Panc1 (cell line): ENCODE data around the gene SYT8.

Experiments used
- TF ChIP-seq, protein P1 (sequence below): fragments of 450-650 bp; IDR thresholded peaks from 2 replicates; pipeline ENCODE4 v1.5.1; 2017; ENCODE audit warnings: mild to moderate bottlenecking
- TF ChIP-seq, protein P2 (sequence below), 2 experiments: IDR thresholded peaks; 2 replicates each; pipeline ENCODE4 v1.6.1; 2011 to 2012; ENCODE audit warnings: low read depth in 2 of 2, control low read depth in 1 of 2, low read length in 1 of 2, mild to moderate bottlenecking in 1 of 2, moderate library complexity in 1 of 2; ENCODE audit not compliant: insufficient read depth in 1 of 2

GRCh38 chr11:1830322-1831223 lies 4.2 kb upstream of the SYT8 start:
- TF ChIP-seq, protein P1, sequence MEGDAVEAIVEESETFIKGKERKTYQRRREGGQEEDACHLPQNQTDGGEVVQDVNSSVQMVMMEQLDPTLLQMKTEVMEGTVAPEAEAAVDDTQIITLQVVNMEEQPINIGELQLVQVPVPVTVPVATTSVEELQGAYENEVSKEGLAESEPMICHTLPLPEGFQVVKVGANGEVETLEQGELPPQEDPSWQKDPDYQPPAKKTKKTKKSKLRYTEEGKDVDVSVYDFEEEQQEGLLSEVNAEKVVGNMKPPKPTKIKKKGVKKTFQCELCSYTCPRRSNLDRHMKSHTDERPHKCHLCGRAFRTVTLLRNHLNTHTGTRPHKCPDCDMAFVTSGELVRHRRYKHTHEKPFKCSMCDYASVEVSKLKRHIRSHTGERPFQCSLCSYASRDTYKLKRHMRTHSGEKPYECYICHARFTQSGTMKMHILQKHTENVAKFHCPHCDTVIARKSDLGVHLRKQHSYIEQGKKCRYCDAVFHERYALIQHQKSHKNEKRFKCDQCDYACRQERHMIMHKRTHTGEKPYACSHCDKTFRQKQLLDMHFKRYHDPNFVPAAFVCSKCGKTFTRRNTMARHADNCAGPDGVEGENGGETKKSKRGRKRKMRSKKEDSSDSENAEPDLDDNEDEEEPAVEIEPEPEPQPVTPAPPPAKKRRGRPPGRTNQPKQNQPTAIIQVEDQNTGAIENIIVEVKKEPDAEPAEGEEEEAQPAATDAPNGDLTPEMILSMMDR: no peak
- TF ChIP-seq, protein P2, sequence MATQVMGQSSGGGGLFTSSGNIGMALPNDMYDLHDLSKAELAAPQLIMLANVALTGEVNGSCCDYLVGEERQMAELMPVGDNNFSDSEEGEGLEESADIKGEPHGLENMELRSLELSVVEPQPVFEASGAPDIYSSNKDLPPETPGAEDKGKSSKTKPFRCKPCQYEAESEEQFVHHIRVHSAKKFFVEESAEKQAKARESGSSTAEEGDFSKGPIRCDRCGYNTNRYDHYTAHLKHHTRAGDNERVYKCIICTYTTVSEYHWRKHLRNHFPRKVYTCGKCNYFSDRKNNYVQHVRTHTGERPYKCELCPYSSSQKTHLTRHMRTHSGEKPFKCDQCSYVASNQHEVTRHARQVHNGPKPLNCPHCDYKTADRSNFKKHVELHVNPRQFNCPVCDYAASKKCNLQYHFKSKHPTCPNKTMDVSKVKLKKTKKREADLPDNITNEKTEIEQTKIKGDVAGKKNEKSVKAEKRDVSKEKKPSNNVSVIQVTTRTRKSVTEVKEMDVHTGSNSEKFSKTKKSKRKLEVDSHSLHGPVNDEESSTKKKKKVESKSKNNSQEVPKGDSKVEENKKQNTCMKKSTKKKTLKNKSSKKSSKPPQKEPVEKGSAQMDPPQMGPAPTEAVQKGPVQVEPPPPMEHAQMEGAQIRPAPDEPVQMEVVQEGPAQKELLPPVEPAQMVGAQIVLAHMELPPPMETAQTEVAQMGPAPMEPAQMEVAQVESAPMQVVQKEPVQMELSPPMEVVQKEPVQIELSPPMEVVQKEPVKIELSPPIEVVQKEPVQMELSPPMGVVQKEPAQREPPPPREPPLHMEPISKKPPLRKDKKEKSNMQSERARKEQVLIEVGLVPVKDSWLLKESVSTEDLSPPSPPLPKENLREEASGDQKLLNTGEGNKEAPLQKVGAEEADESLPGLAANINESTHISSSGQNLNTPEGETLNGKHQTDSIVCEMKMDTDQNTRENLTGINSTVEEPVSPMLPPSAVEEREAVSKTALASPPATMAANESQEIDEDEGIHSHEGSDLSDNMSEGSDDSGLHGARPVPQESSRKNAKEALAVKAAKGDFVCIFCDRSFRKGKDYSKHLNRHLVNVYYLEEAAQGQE (IDR thresholded peaks at IDR 0.05; ENCODE audit: insufficient read depth in 1 of 2, low read depth in 2 of 2, low read length in 1 of 2): no peak
